GM13977 (cell line): ENCODE results near the gene PLOD1.

Experiments used
- DNase-seq: peaks from one replicate; pipeline ENCODE4 v3.0.0; 2012; ENCODE audit warnings: low spot score
- in situ Hi-C: fragments of 300-500 bp; cut with MboI; formaldehyde crosslinking; loops from one replicate; pipeline ENCODE4 v1.12.0; 2022; ENCODE audit warnings: low sequenced_read_pairs, low pct_unique_long_range_greater_than_20kb, mixed read lengths, inconsistent platforms; ENCODE audit not compliant: unreplicated experiment
- TF ChIP-seq, protein P1 (sequence below): IDR thresholded peaks from 2 replicates; pipeline ENCODE4 v1.5.1; 2012; ENCODE audit warnings: mild to moderate bottlenecking, control low read depth; ENCODE audit not compliant: insufficient read depth; ENCODE audit errors: extremely low read depth, missing control alignments

The PLOD1 gene

DNA sequence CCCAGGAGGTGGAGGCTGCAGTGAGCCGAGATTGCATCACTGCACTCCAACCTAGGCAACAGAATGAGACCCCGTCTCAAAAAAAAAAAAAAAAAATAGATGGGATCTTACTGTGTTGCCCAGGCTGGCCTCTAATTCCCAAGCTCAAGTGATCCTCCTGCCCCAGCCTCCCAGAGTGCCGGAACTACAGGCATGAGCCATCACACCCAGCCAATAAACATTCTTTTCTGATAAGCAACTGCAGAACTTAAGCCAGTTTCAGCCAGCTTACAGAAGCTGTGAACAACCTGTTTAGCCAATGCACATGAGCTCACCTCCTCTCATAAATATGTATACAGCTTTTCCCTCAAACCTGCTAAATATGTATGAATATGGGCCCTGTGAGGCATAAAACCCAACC is 81.7 kb downstream of the PLOD1 start:
- TF ChIP-seq, protein P1, sequence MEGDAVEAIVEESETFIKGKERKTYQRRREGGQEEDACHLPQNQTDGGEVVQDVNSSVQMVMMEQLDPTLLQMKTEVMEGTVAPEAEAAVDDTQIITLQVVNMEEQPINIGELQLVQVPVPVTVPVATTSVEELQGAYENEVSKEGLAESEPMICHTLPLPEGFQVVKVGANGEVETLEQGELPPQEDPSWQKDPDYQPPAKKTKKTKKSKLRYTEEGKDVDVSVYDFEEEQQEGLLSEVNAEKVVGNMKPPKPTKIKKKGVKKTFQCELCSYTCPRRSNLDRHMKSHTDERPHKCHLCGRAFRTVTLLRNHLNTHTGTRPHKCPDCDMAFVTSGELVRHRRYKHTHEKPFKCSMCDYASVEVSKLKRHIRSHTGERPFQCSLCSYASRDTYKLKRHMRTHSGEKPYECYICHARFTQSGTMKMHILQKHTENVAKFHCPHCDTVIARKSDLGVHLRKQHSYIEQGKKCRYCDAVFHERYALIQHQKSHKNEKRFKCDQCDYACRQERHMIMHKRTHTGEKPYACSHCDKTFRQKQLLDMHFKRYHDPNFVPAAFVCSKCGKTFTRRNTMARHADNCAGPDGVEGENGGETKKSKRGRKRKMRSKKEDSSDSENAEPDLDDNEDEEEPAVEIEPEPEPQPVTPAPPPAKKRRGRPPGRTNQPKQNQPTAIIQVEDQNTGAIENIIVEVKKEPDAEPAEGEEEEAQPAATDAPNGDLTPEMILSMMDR: no peak
- in situ Hi-C loops: no loop called here
- no peak for DNase-seq

DNA sequence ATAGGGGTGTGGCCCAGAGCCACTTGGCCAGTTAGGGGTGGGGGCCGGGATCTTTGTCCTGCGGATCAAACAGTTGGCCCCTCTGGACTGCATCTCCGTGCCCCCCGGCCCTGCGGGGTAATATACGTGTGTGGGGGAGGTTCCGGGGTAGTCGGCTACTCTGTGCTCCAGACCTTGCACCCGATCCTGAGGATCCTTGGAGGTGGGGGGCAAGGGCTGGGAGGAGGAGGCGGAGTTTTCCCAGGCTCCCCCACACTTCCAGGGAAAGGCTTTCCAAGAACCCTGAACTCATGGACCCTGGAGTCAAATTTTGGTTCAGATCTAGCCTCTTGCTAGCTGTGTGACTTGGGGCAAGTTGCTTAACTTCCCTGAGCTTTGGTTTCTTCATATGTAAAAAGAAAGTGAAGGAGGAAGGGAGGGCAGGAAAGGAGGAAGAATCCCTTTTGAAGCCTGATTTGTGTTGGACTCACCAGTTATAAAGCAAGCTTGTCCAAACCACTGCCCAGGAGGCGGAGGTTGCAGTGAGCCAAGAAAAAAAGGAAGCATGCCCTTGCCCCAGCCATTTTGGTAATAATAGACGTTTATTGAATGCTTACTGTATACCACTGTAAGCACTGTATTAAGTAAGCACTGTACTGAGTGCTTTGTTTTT is 85.5 kb downstream of the PLOD1 start:
- DNase-seq: no peak
- TF ChIP-seq, protein P1: no peak
- in situ Hi-C loops: no loop called here

GRCh38 chr1:12021616-12022015 is 87.1 kb downstream of the PLOD1 start:
- TF ChIP-seq, protein P1: no peak
- in situ Hi-C loops: no loop called here
- DNase-seq: no peak

GRCh38 chr1:12022036-12022435 is 87.5 kb downstream of the PLOD1 start:
- TF ChIP-seq, protein P1: no peak

More at GRCh38 chr1:12022036-12022435, 87.5 kb downstream of the PLOD1 start:
- no peak for DNase-seq
- in situ Hi-C loops: no loop called here
